CMK (cell line): ENCODE results near the gene CTTNBP2.
A peak's percentile ranks its signal among the peaks of the same experiment; 100 is the strongest.
"Not testable (repeated sequence)": the region's sequence is repeated elsewhere in the genome, so short reads cannot be mapped to it uniquely, and the experiment has no call there.

ENCODE experiments used
- DNase-seq: peaks from one replicate; pipeline ENCODE4 v3.0.0-alpha.2; 2010; ENCODE audit warnings: low read depth

The CTTNBP2 gene

GRCh38 chr7:117737926-117738325 lies 135.3 kb downstream of the CTTNBP2 start:
- DNase-seq = no peak

GRCh38 chr7:117731455-117731854 lies 141.8 kb downstream of the CTTNBP2 start:
- peak; percentile 33 for DNase-seq

- DNase-seq = no peak
Observed at GRCh38 chr7:117730390-117730789, 142.9 kb downstream of the CTTNBP2 start.

- no peak for DNase-seq
Observed at GRCh38 chr7:117728890-117729624, 144.2 kb downstream of the CTTNBP2 start.

- no peak for DNase-seq
Observed at GRCh38 chr7:117724898-117725297, 148.3 kb downstream of the CTTNBP2 start.

GRCh38 chr7:117719377-117719776 lies 153.9 kb downstream of the CTTNBP2 start:
- no peak for DNase-seq

- no peak for DNase-seq
Observed at GRCh38 chr7:117718116-117718835, 155.0 kb downstream of the CTTNBP2 start.

GRCh38 chr7:117717357-117717756 lies 155.9 kb downstream of the CTTNBP2 start:
- no peak for DNase-seq

- DNase-seq = no peak
Observed at GRCh38 chr7:117716707-117717299, 156.4 kb downstream of the CTTNBP2 start.

GRCh38 chr7:117715784-117716445 lies 157.3 kb downstream of the CTTNBP2 start:
- peak; percentile 12 for DNase-seq

- DNase-seq = no peak
Observed at GRCh38 chr7:117711556-117711955, 161.7 kb downstream of the CTTNBP2 start.

- DNase-seq = not testable (repeated sequence)
Observed at GRCh38 chr7:117708173-117708572, 165.1 kb downstream of the CTTNBP2 start.

- no peak for DNase-seq
Observed at GRCh38 chr7:117707080-117707479, 166.2 kb downstream of the CTTNBP2 start.

- DNase-seq = no peak
Observed at GRCh38 chr7:117706210-117706609, 167.0 kb downstream of the CTTNBP2 start.

- no peak for DNase-seq
Observed at GRCh38 chr7:117705630-117706029, 167.6 kb downstream of the CTTNBP2 start.

- DNase-seq = no peak
Observed at GRCh38 chr7:117704063-117704462, 169.2 kb downstream of the CTTNBP2 start.

GRCh38 chr7:117698018-117698417 lies 175.2 kb downstream of the CTTNBP2 start:
- DNase-seq = no peak

- DNase-seq = no peak
Observed at GRCh38 chr7:117692338-117692737, 180.9 kb downstream of the CTTNBP2 start.

GRCh38 chr7:117690147-117690546 lies 183.1 kb downstream of the CTTNBP2 start:
- no peak for DNase-seq

- DNase-seq = no peak
Observed at GRCh38 chr7:117689406-117689805, 183.8 kb downstream of the CTTNBP2 start.

GRCh38 chr7:117688126-117688525 lies 185.1 kb downstream of the CTTNBP2 start:
- no peak for DNase-seq

- no peak for DNase-seq
Observed at GRCh38 chr7:117686311-117686935, 186.8 kb downstream of the CTTNBP2 start.
